ENCODE data around the gene ME2. TPM values are rescaled to one million over a fixed set of nuclear protein-coding genes. Genes with fewer than 3 reads are reported as not detected.
"Not testable (repeated sequence)": the region's sequence is repeated elsewhere in the genome, so short reads cannot be mapped to it uniquely, and the experiment has no call there.

The ME2 gene
- total and polyA plus RNA-seq, 2 donors (not counting 3 experiments of a cell fraction or from before 2014, with no cell fraction given), result 28.6 to 42.4 TPM

GRCh38 chr18:50833496-50833895, 45.4 kb upstream of the ME2 start:
- DNase-seq (ENCODE audit: low read depth, low spot score); H3K4me2 ChIP-seq (ENCODE audit: insufficient read depth, low read length); H3K9me3 ChIP-seq (replicated peaks; ENCODE audit: control insufficient read depth, insufficient read depth, low read length); intact Hi-C loops (cut with micrococcal nuclease); H3K9me1 ChIP-seq (replicated peaks; ENCODE audit: control insufficient read depth, extremely low read depth, insufficient read depth, low read length); H3K27ac ChIP-seq (ENCODE audit: insufficient read depth, low read depth, low read length); BruUV-seq (replicated peaks); H4K20me1 ChIP-seq (replicated peaks; ENCODE audit: control insufficient read depth, extremely low read depth, insufficient read depth, low read length); FAIRE-seq; POLR2A ChIA-PET; H3K4me1 ChIP-seq (ENCODE audit: control insufficient read depth, extremely low read depth, insufficient read depth, low read length); H3K27me3 ChIP-seq (ENCODE audit: control insufficient read depth in 2 of 2, insufficient read depth in 2 of 2, low read length in 2 of 2); H3K4me3 ChIP-seq (replicated peaks in 1 of 3; ENCODE audit: insufficient read depth in 1 of 3, low read depth in 1 of 3, low read length in 3 of 3); H3K36me3 ChIP-seq (ENCODE audit: control insufficient read depth in 2 of 2, extremely low read depth in 1 of 2, insufficient read depth in 2 of 2, low read length in 2 of 2); H3K9ac ChIP-seq (replicated peaks; ENCODE audit: extremely low read depth, insufficient read depth, low read length); dilution Hi-C loops (cut with MboI; ENCODE audit: extremely low pct_ligation_motif_present, low sequenced_read_pairs); H3K79me2 ChIP-seq (ENCODE audit: control insufficient read depth, insufficient read depth, low read length); H2AFZ ChIP-seq (ENCODE audit: low read depth, low read length): not testable (repeated sequence)
- CTCF ChIA-PET, result interaction anchor here (0.8 to 1.3 kb wide), 2 partner anchors 33 to 83 kb away, joined by 3 read pairs; no protein-coding TSS in a partner anchor

GRCh38 chr18:50836521-50836957, 42.4 kb upstream of the ME2 start:
- FAIRE-seq, result peak; percentile 77
- H3K9me3 ChIP-seq (replicated peaks; ENCODE audit: control insufficient read depth, insufficient read depth, low read length), result no peaks in the 10 kb centered on the region
- H3K36me3 ChIP-seq (ENCODE audit: control insufficient read depth in 2 of 2, extremely low read depth in 1 of 2, insufficient read depth in 2 of 2, low read length in 2 of 2), result no peaks in the 10 kb centered on the region
- peak; percentile 87 for TF ChIP-seq JUN (IDR thresholded peaks at IDR 0.05; ENCODE audit: borderline replicate concordance, insufficient read depth, insufficient read length, low read depth)
- TF ChIP-seq FOS (IDR thresholded peaks at IDR 0.05; ENCODE audit: borderline replicate concordance, insufficient read depth, low read length), result peak; percentile 54
- TF ChIP-seq CTCF (IDR thresholded peaks at IDR 0.05; ENCODE audit: extremely low read depth in 1 of 2, insufficient read depth in 1 of 2, low read depth in 1 of 2, low read length in 2 of 2), result no peak
- TF ChIP-seq POLR2AphosphoS5 (IDR thresholded peaks at IDR 0.05; ENCODE audit: insufficient read depth, low read depth, low read length), result no peak
- TF ChIP-seq MAX (IDR thresholded peaks at IDR 0.05; ENCODE audit: insufficient read depth, insufficient read length), result peak; percentile 13
- TF ChIP-seq POLR2A (IDR thresholded peaks at IDR 0.05; ENCODE audit: low read depth, low read length), result no peak
- TF ChIP-seq EZH2 (IDR thresholded peaks at IDR 0.05; ENCODE audit: borderline replicate concordance, low read depth, low read length, severe bottlenecking), result no peak
- CTCF ChIA-PET, result interaction anchor here (0.6 to 1.2 kb wide), 3 partner anchors 10 to 246 kb away, joined by 3 to 4 read pairs (median 3); no protein-coding TSS in a partner anchor
- POLR2A ChIA-PET, result interaction anchor here (0.6 to 0.7 kb wide), 2 partner anchors 29 to 1311 kb away, joined by 3 read pairs; no protein-coding TSS in a partner anchor
- DNase-seq (ENCODE audit: low read depth, low spot score), result peak; percentile 84
- dilution Hi-C loops (cut with MboI; ENCODE audit: extremely low pct_ligation_motif_present, low sequenced_read_pairs) (no loop called here), intact Hi-C loops (cut with micrococcal nuclease) (loop anchor here (1.0 kb wide), 3 partner anchors 16 to 42 kb away; partner anchors contain the start of gene MRO)
- peaks cover 12% of the 10 kb centered on the region for H3K4me1 ChIP-seq (ENCODE audit: control insufficient read depth, extremely low read depth, insufficient read depth, low read length)
- H3K4me3 ChIP-seq (replicated peaks in 1 of 3; ENCODE audit: insufficient read depth in 1 of 3, low read depth in 1 of 3, low read length in 3 of 3), result no peak overlapping the region
- H3K4me2 ChIP-seq (ENCODE audit: insufficient read depth, low read length), result peak overlapping the region; percentile 38
- H3K79me2 ChIP-seq (ENCODE audit: control insufficient read depth, insufficient read depth, low read length), result no peaks in the 10 kb centered on the region
- H3K27ac ChIP-seq (ENCODE audit: insufficient read depth, low read depth, low read length), result no peak overlapping the region
- peaks cover 0 to 3% of the 10 kb centered on the region in 2 experiments for H3K27me3 ChIP-seq (ENCODE audit: control insufficient read depth in 2 of 2, insufficient read depth in 2 of 2, low read length in 2 of 2)
- H3K9ac ChIP-seq (replicated peaks; ENCODE audit: extremely low read depth, insufficient read depth, low read length), result no peak overlapping the region
- H3K9me1 ChIP-seq (replicated peaks; ENCODE audit: control insufficient read depth, extremely low read depth, insufficient read depth, low read length), result no peaks in the 10 kb centered on the region
- H4K20me1 ChIP-seq (replicated peaks; ENCODE audit: control insufficient read depth, extremely low read depth, insufficient read depth, low read length), result no peaks in the 10 kb centered on the region
- no peak overlapping the region for H2AFZ ChIP-seq (ENCODE audit: low read depth, low read length)
- BruUV-seq (replicated peaks), result no TSS peak

All from endothelial cell of umbilical vein (primary cell).